ENCODE data around the gene CYBC1.
"Not testable (repeated sequence)": the region's sequence is repeated elsewhere in the genome, so short reads cannot be mapped to it uniquely, and the experiment has no call there.

Gene CYBC1

DNA sequence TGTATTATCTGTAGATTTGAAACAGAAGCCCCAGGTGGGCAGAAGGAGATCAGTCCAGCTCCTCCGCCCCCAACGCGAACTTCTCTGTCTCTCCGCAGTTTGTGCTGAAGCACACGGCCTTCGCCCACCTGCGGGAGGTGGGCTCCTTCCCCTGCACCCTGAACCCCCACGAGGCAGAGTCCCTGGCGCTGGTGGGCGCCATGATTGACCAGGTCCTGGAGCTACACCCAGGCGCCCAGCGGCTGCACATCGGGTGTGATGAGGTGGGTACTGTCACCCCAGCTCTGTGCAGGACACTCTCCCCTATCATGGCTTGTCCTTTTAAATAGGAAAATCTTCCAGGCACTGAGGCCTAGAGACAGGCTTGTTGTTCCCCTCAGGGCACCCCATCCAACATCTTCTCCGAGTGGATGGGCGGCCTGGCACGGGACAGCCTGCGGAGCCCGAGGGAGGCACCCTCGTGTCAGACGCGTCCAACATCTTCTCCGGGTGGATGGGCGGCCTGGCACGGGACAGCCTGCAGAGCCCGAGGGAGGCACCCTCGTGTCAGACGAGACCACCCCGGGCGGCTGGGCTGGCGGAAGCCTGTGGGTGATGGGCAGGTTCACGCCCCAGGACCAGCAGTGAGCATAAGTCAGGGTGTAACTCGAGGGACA, 16.9 kb downstream of the CYBC1 start:
- DNase-seq, result no peak

GRCh38 chr17:82432017-82432416, 18.5 kb downstream of the CYBC1 start:
- no peak for DNase-seq

DNA sequence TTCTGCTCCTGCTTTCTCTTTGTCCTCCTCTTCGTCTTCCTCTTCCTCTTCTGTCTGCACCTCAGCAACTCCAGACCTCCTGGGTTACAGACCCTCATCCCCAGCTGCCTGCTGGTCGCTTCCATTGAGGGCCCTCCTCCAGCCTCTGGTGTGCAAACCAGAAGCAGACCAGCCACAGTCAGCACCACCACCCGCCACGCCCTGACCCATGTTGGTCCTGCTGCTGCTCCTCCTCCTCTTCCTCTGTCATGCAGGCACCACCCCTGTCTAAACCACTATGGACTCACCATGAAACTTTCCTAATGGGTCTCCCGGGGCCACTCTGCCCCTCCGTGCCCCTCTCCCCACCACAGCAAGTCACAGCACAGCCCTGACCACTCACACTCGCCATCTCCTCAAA, 20.7 kb downstream of the CYBC1 start:
- DNase-seq, result no peak

DNA sequence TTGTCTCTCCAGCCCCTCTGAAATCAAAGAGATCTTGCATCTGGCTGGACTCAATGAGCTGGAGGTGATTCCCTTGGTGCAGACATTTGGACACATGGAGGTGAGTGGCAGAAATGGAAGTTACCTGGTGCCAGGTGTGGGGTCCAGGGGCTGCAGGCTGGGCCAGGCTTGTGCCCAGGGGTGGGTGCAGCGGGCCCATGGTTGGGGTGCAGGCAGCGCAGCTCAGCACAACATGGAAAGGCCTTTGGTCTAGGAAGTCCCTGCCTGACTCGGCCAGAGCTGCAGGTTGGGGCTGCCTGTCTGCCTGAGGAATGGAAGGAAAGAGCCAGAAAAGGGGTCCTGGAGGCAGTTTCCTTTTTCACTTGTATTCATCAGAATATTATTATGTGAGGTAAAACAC, 22.0 kb downstream of the CYBC1 start:
- DNase-seq, result no peak

- DNase-seq, result no peak
Measured at GRCh38 chr17:82424863-82425159, 25.7 kb downstream of the CYBC1 start.

GRCh38 chr17:82424001-82424862, 26.3 kb downstream of the CYBC1 start:
- peak; percentile 61 for DNase-seq

- DNase-seq, result no peak
Measured at GRCh38 chr17:82419540-82419939, 31.0 kb downstream of the CYBC1 start.

DNA sequence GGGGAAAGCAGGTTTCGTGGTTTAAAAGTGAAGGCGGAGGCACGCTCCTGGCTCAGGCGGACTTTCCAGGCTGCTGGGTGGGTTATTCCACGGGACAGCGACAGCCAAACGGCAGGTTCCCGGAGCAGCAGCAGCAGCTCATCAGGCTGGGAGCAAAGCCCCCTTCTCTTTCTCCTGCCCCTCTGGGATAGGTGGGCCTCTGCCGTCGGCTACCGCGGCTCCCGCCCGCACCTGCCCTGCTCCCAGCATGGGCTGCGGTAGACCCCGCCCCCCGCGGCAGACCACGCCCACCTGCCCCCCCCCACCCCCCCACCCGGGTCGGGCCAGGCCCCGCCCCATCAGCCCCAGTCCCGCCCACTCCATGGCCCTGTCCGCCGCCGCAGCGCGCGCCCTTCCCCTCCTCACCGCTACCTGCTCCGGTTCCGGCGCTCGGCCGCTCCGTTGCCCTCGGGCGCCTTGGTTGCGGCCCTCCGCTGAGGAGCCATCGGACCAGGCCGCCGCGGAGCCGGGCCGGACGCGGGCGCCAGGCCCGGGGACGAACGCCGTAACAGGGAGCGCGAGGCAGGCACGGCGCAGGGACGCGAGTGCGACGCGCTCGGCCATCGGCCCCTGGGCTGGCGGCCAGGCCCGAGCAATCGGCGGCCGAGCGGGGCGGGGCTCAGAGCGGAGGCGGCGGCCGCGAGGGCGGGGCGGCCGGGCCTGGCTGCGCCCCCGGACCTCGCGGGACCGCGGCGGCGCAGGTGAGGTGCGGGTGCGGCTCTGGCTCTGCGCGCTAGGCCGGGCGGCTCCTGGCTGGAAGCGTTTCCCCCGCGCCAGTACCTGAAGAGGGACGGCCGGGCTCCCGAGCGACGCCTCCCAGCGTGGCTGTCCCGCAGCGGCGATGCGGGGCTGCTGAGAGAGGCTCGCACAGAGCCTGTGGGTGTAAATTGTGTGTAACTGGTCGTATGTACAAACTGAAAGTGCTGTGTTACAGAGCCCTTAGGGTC, 32.3 kb downstream of the CYBC1 start, which contains the start of the genes HEXD and OGFOD3:
Gene HEXD, plus strand, starts transcription at position 347 of the 986 bp plus-strand sequence. CDS start 1,453 bp downstream, outside the sequence.
Gene OGFOD3, minus strand, starts transcription at position 586 of the 986 bp plus-strand sequence. Its CDS starts 101 bp downstream, at position 485.
- DNase-seq, result peak; percentile 87

- DNase-seq, result no peak
Measured at GRCh38 chr17:82416771-82417170, 33.8 kb downstream of the CYBC1 start.

GRCh38 chr17:82416264-82416663, 34.3 kb downstream of the CYBC1 start:
- DNase-seq, result no peak

DNA sequence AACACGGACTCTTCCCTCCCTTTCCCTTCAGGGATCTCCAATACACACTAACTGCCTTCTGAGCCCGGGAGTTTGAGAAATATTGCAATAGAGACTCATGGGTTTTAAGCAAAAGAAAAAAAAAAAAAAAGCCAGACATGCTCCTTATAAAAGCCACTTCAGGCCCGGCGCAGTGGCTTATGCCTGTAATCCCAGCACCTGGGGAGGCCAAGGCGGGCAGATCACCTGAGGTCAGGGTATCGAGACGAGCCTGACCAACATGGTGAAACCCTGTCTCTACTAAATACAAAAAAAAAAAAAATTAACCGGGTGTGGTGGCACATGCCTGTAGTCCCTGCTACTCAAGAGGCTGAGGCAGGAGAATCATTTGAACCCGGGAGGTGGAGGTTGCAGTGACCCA, 34.8 kb downstream of the CYBC1 start:
- DNase-seq, result no peak

DNA sequence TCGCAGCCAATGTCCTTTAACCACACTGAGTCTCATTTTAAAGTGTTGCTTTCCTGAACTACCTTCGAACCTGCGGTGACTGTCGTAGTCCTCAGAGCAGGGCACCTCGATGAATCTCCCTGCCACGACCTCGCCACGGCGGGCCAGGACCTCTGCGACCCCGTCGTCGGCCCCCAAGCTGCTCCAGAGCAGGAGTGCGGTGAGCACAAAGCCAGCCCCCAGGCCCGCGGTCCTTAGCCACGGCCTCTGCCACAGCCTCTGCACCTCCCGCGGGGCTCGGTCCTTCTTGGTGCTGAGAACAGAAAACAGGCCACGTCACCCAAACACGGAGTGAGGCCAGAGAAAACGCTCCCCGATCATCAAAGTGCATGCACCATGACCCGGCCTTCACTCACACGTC, 35.2 kb downstream of the CYBC1 start:
- DNase-seq, result no peak

DNA sequence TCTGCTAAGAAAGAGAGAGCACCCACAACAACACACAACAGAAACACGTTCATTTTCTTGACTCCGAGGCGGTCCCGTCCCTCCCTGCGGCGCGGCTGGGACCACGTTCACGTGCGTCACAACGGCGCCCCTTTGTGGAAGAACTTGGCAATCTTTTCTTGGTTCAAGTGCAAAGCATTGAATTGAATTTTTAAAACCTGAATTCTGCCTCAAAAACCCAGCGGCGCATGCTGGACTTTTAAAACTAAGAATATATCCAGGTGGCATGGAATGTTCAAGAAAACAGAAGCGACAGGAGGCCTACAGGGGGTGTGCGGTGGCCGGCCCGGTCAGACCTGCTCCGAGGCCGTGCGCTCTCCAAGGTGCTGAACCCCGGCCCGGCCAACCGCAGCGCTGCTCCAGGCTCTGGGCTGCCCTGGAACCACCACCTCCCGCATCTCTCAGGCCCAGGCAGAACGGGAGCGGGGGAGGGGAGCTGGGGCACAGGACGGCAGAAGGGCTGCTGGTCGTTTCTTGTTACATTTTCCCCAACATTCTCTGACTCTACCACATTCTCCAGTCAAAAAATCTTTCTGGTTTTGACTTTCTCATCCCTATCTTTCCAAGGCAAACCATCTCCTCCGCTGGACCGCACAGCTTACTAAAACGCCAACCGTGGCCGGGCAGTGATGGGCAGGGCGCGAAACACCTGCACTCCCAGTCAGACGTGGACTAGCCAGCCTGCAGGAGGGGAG, 35.8 kb downstream of the CYBC1 start:
- peak; percentile 79 for DNase-seq

GRCh38 chr17:82412535-82413520, 37.7 kb downstream of the CYBC1 start:
- DNase-seq, result no peak

DNA sequence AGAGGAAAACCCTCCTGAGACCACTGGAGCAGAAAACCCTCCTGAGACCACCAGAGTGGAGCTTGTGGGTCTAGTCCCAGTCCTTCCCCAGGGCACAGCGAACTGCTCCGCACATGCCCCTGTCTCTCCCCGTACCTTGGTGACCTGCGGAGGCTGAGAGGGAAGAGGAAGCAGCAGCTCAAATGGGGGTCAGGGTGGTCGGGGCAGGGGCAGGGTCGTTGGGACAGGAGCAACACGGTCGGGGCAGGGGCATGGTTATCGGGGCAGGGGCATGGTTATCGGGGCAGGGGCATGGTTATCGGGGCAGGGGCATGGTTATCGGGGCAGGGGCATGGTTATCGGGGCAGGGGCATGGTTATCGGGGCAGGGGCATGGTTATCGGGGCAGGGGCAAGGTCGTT, 38.5 kb downstream of the CYBC1 start:
- DNase-seq, result not testable (repeated sequence)

- DNase-seq, result no peak
Measured at GRCh38 chr17:82411396-82412053, 39.0 kb downstream of the CYBC1 start.

- no peak for DNase-seq
Measured at GRCh38 chr17:82410014-82410716, 40.4 kb downstream of the CYBC1 start.

GRCh38 chr17:82408938-82409318, 41.6 kb downstream of the CYBC1 start:
- DNase-seq, result no peak

DNA sequence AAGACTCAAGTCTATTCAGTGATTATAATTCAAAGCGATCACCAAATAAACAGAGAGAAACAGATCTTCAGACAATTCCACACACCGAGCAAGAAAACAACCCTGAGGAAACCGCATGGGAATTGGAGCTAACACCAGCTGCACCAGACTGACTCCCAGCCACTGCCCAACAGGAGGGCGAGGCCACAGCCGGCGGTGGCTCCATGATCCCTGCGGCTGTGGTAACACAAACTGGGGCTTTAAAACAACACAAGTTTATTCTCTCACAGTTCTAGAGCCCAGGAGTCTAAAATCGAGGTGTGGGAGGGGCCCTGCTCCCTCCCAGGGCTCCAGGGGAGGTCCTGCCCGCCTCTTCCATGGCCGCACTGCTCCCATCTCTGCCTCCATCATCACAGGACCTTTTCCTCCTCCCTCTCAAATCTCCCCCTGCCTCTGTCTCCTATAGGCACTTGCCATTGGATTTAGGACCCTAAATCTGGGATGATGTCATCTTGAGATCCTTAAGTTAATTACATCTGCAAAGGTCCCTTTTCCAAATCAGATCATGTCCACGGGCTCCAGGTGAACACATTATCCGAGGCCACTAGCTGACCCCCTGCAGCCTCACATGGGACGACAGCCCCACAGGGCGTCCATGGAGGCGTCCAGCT, 42.1 kb downstream of the CYBC1 start:
- DNase-seq, result no peak
